ENCODE results near the gene MAP2K5.

The MAP2K5 gene

DNA sequence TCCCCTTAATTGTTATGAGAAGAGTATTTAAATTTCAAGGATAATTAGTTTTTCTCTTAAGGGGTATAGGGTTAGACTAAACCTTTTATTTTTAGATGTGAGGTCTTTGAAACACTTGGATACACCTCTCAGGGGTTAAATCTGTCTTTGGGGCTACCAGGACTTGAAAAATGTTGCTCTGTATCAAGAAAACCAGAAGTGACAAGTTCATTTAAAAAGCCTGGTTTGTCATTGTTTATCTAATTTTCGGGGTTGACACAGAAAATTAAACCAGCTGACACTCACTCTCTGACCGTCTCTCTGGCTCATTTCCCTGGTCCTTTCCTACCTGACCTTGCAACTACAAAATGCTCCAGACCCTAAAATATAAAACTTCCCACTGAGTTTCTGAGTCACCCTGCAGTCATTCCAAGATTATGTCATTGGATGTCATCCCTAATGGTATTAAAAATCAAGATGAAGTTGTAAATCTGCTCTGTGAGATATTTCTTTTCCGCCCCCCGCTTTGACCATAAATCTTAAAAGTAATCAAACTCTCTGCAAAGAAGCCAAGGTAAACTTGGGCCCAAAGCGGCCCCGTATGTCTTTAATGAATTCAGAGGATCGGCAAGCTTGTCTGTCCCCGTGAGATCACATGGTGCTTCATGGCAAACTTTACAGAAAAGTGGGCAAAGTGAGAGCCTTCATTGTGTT, 249.9 kb downstream of the MAP2K5 start:
- Histone ChIP-seq H3K4me3 (ENCODE audit: low read depth, low read length) (no peak overlapping the region), H3K27ac (no peak overlapping the region), H3K36me3 (no peaks in the 10 kb centered on the region), H3K9me3 (ENCODE audit: severe bottlenecking) (no peaks in the 10 kb centered on the region), H3K27me3 (ENCODE audit: insufficient read depth, low read depth, severe bottlenecking) (no peaks in the 10 kb centered on the region)
- TF ChIP-seq CTCF (IDR thresholded peaks at IDR 0.05; ENCODE audit: low read depth, low read length), result no peak
- no peak for DNase-seq

DNA sequence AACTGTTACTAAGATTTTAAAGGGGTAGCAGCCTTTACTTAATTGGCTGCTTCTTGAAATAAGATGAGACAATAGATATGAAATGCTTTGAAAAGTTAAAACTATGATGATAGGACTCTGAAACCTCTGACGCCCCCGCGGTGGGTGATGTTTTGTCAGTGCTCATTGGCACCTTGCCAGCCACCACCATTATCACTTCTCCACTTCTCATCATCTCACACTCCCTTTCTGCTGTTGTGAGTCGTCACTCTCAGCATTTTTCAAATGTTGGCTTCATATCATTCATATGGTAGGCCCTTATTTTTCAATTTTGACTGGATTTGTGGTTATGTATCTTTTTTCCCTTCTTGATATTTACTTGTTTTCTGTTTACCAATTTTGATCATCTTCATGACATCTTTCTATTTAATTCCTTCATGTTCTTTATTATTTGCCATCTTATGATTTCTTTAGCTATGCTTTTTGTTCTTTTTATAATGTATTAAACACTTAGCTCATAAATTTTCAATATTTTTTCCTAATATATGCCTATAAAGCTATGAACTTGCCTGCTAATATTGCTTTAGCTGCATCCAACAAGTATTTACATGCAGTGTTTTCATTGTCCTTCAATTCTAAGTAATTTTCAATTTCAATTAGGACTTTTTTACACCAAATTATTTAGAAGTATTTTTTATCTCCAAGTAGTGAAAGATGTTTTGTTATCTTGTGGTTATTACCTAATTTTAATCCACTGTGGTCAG, 252.5 kb downstream of the MAP2K5 start:
- Histone ChIP-seq H3K27me3 (ENCODE audit: insufficient read depth, low read depth, severe bottlenecking) (no peaks in the 10 kb centered on the region), H3K27ac (no peak overlapping the region), H3K9me3 (ENCODE audit: severe bottlenecking) (no peaks in the 10 kb centered on the region), H3K36me3 (no peaks in the 10 kb centered on the region), H3K4me3 (ENCODE audit: low read depth, low read length) (no peak overlapping the region)
- no peak for TF ChIP-seq CTCF (IDR thresholded peaks at IDR 0.05; ENCODE audit: low read depth, low read length)
- DNase-seq, result no peak

GRCh38 chr15:67796196-67797127, 254.0 kb downstream of the MAP2K5 start:
- Histone ChIP-seq H3K4me3 (ENCODE audit: low read depth, low read length) (no peak overlapping the region), H3K9me3 (ENCODE audit: severe bottlenecking) (no peaks in the 10 kb centered on the region)

GRCh38 chr15:67799801-67800205, 257.3 kb downstream of the MAP2K5 start:
- TF ChIP-seq CTCF (IDR thresholded peaks at IDR 0.05; ENCODE audit: low read depth, low read length), result no peak
- no peak overlapping the region for H3K27ac ChIP-seq

More at GRCh38 chr15:67796196-67797127, 254.0 kb downstream of the MAP2K5 start:
- Histone ChIP-seq H3K27ac (no peak overlapping the region), H3K27me3 (ENCODE audit: insufficient read depth, low read depth, severe bottlenecking) (no peaks in the 10 kb centered on the region), H3K36me3 (no peaks in the 10 kb centered on the region)
- no peak for TF ChIP-seq CTCF (IDR thresholded peaks at IDR 0.05; ENCODE audit: low read depth, low read length)
- no peak for DNase-seq

GRCh38 chr15:67801142-67801541, 258.6 kb downstream of the MAP2K5 start:
- H3K27me3 ChIP-seq (ENCODE audit: insufficient read depth, low read depth, severe bottlenecking), result no peaks in the 10 kb centered on the region
- TF ChIP-seq CTCF (IDR thresholded peaks at IDR 0.05; ENCODE audit: low read depth, low read length), result no peak
- no peak overlapping the region for H3K4me3 ChIP-seq (ENCODE audit: low read depth, low read length)
- H3K9me3 ChIP-seq (ENCODE audit: severe bottlenecking), result no peaks in the 10 kb centered on the region
- no peaks in the 10 kb centered on the region for H3K36me3 ChIP-seq
- no peak overlapping the region for H3K27ac ChIP-seq
- DNase-seq, result no peak

More at GRCh38 chr15:67799801-67800205, 257.3 kb downstream of the MAP2K5 start:
- no peaks in the 10 kb centered on the region for H3K27me3 ChIP-seq (ENCODE audit: insufficient read depth, low read depth, severe bottlenecking)
- H3K9me3 ChIP-seq (ENCODE audit: severe bottlenecking), result no peaks in the 10 kb centered on the region
- no peaks in the 10 kb centered on the region for H3K36me3 ChIP-seq
- no peak for DNase-seq
- H3K4me3 ChIP-seq (ENCODE audit: low read depth, low read length), result no peak overlapping the region
